Activated CD4-positive, alpha-beta T cell treated with anti-CD3 and anti-CD28 coated beads, Interleukin-2, amount 50 U/mL, for 48 hours (primary cell): Measurements from ENCODE around the gene DLG2.
A peak's percentile ranks its signal among the peaks of the same experiment; 100 is the strongest.

Experiments used
- DNase-seq, 2 experiments: peaks; one replicate each; pipeline ENCODE4 v3.0.0-alpha.2; 2020

The DLG2 gene

GRCh38 chr11:84721561-84721961, 905.6 kb downstream of the DLG2 start:
- no peak for DNase-seq

GRCh38 chr11:84720706-84721402, 906.3 kb downstream of the DLG2 start:
- no peak for DNase-seq

GRCh38 chr11:84719935-84720577, 907.1 kb downstream of the DLG2 start:
- no peak for DNase-seq

GRCh38 chr11:84714316-84714780, 912.8 kb downstream of the DLG2 start:
- DNase-seq = peak; percentile 11 to 12

- no peak for DNase-seq
Observed at GRCh38 chr11:84691830-84692229, 935.3 kb downstream of the DLG2 start.

GRCh38 chr11:84687433-84687832, 939.7 kb downstream of the DLG2 start:
- DNase-seq = no peak

GRCh38 chr11:84686716-84687115, 940.4 kb downstream of the DLG2 start:
- no peak for DNase-seq

- no peak for DNase-seq
Observed at GRCh38 chr11:84685976-84686375, 941.2 kb downstream of the DLG2 start.

- DNase-seq = no peak
Observed at GRCh38 chr11:84685149-84685548, 942.0 kb downstream of the DLG2 start.

GRCh38 chr11:84681456-84681855, 945.7 kb downstream of the DLG2 start:
- DNase-seq = no peak

GRCh38 chr11:84675396-84676025, 951.6 kb downstream of the DLG2 start:
- no peak for DNase-seq

GRCh38 chr11:84673753-84674152, 953.4 kb downstream of the DLG2 start:
- DNase-seq = no peak

- no peak for DNase-seq
Observed at GRCh38 chr11:84671325-84671999, 955.7 kb downstream of the DLG2 start.

- DNase-seq = no peak
Observed at GRCh38 chr11:84663731-84664130, 963.4 kb downstream of the DLG2 start.

- DNase-seq = no peak
Observed at GRCh38 chr11:84660257-84660977, 966.7 kb downstream of the DLG2 start.

- DNase-seq = no peak
Observed at GRCh38 chr11:84655712-84656111, 971.4 kb downstream of the DLG2 start.

- DNase-seq = no peak
Observed at GRCh38 chr11:84648471-84648870, 978.7 kb downstream of the DLG2 start.

- no peak for DNase-seq
Observed at GRCh38 chr11:84645988-84646694, 981.0 kb downstream of the DLG2 start.

GRCh38 chr11:84642500-84642899, 984.6 kb downstream of the DLG2 start:
- no peak for DNase-seq

GRCh38 chr11:84634309-84634708, 992.8 kb downstream of the DLG2 start:
- DNase-seq = no peak

GRCh38 chr11:84628871-84629620, 998.1 kb downstream of the DLG2 start:
- DNase-seq = no peak
